Psoas muscle (tissue), 8 donors: Measurements from ENCODE around the gene MARCHF3. TPM values are rescaled to one million over a fixed set of nuclear protein-coding genes. Genes with fewer than 3 reads are reported as not detected.

Experiments used
- ATAC-seq, 4 donors: fragments of 200-7000 bp; cut with Tn5 transposase; one replicate each; pipeline ENCODE4 v1.9.1; 2020; ENCODE audit warnings: moderate library complexity in 3 of 4, mild to moderate bottlenecking in 2 of 4
- DNase-seq, 2 donors: peaks; one replicate each; pipeline ENCODE4 v3.0.0-alpha.2; 2020
- H3K27ac ChIP-seq: fragments of 200-600 bp; one replicate; pipeline ENCODE4 v1.8.0; 2022
- H3K27me3 ChIP-seq, 3 donors: fragments of 200-600 bp in 1 of 3; one replicate each; pipeline versions ENCODE4 v1.6.1 to v1.8.0; 2013 to 2022; ENCODE audit warnings: low read length in 2 of 3, mild to moderate bottlenecking in 2 of 3, moderate library complexity in 1 of 3; ENCODE audit not compliant: insufficient read depth in 3 of 3
- H3K36me3 ChIP-seq, 2 donors: fragments of 200-600 bp in 1 of 2; one replicate each; pipeline versions ENCODE4 v1.6.1 to v1.8.0; 2013 to 2022; ENCODE audit warnings: low read depth in 1 of 2, mild to moderate bottlenecking in 1 of 2, moderate library complexity in 1 of 2; ENCODE audit not compliant: insufficient read depth in 1 of 2
- H3K4me1 ChIP-seq: fragments of 200-600 bp; one replicate; pipeline ENCODE4 v1.8.0; 2022
- H3K4me3 ChIP-seq: fragments of 200-600 bp; one replicate; pipeline ENCODE4 v1.8.0; 2022; ENCODE audit warnings: mild to moderate bottlenecking
- H3K9me3 ChIP-seq: fragments of 200-600 bp; one replicate; pipeline ENCODE4 v1.8.0; 2022
- WGBS, 3 donors: extraction: QIAGEN DNeasy Blood & Tissue Kit; methylation state at CpG; one replicate each; pipeline versions ENCODE4 v1.1.6 to v1.1.7; 2013; 5-methylcytosine and 5-hydroxymethylcytosine counted together
- intact Hi-C, 2 donors: fragments of 100-400 bp; cut with DNase I; formaldehyde crosslinking; loops; one replicate each; pipeline versions ENCODE4 v1.11.0 to v1.14.2; 2022
- polyA plus RNA-seq, 3 donors: library from polyadenylated mRNA; stranded (reverse); fragments of 200-250 nt; gene quantifications; one replicate each; pipeline ENCODE4 v1.2.3, GENCODE V29; 2013
- total RNA-seq, 4 donors: library from RNA; stranded (reverse); fragmentation: NEBNext Ultra II Directional in 2 of 4; extraction: Animal tissue kit (Norgen Biotek cat#: 25700) in 2 of 4; gene quantifications; one replicate each; pipeline versions ENCODE4 v1.2.1 to v1.2.4, GENCODE V29; 2021 to 2023
- TF ChIP-seq, protein P1 (sequence below): fragments of 200-600 bp; IDR thresholded peaks from one replicate; pipeline ENCODE4 v1.8.0; 2022; ENCODE audit warnings: antibody characterized with exemption
- donor health status: healthy with polysubstance abuse.
- donor health status: DM: no; HTN: no; CAD: no; lungs with moderate emphysema.
- donor health status: Bipolar disorder and iron deficiency.
- donor health status: healthy.
- donor health status: DM: yes; HTN: yes; CAD: no.
- donor health status: DM: no; HTN: no; CAD: no.
- donor health status: DM: no; HTN: no; CAD: no.
- donor health status: DM: yes; HTN: yes; CAD: no.

Gene MARCHF3
- total and polyA plus RNA-seq, 7 donors: 6.0 to 22.0 (median 12.0) TPM

DNA sequence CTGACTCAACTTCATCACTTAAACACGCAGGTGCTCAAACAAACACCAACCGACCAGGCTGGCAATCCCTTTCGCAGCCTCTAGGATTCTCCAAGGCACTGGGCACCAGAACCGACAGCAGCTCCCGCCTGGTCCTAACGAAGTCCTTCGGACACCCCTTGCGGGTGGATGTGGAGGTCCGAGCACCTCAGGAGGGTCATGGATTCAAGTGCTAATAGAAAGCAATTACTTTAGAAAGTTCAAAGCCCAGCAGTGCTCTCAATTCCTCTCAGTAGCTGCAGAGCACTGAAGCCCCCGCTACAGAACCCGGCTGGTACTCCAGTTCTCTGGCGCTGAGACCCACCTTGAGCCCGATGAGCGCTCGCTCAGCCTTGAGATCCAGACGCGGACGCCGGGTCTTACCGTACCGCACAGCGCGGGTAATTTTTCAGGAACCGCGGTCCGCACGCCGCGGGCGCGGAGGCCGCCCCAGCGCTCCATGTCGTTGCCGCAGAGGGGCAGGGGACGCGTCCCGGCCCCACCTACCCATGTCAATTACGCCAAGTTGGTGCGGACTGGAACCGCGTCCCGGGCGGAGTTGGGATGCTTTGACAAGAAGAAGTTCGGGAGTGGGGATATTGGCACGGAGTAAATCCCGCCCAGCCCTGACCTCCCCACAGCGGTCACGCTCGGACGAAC lies 638 bp downstream of the MARCHF3 start:
- DNase-seq (peak; percentile 48 to 70), ATAC-seq (peak; percentile 59 to 71 (median 64))
- Histone ChIP-seq H3K4me1 (peaks cover 17% of the 10 kb centered on the region), H3K4me3 (peak overlapping the region; percentile 93), H3K27ac (peak overlapping the region; percentile 87), H3K27me3 (no peaks in the 10 kb centered on the region), H3K36me3 (no peaks in the 10 kb centered on the region), H3K9me3 (no peaks in the 10 kb centered on the region)
- intact Hi-C loops: loop anchor here (2.0 to 10.0 kb wide), 6 partner anchors 43 to 252 kb away; partner anchors contain the start of genes C5orf63 (in 2 of the 2) and LMNB1 (in 1 of the 2)
- 0 to 1% (median 0%) methylated on average over 51 of the region's 51 CpGs for WGBS, 3 donors
- TF ChIP-seq, protein P1, sequence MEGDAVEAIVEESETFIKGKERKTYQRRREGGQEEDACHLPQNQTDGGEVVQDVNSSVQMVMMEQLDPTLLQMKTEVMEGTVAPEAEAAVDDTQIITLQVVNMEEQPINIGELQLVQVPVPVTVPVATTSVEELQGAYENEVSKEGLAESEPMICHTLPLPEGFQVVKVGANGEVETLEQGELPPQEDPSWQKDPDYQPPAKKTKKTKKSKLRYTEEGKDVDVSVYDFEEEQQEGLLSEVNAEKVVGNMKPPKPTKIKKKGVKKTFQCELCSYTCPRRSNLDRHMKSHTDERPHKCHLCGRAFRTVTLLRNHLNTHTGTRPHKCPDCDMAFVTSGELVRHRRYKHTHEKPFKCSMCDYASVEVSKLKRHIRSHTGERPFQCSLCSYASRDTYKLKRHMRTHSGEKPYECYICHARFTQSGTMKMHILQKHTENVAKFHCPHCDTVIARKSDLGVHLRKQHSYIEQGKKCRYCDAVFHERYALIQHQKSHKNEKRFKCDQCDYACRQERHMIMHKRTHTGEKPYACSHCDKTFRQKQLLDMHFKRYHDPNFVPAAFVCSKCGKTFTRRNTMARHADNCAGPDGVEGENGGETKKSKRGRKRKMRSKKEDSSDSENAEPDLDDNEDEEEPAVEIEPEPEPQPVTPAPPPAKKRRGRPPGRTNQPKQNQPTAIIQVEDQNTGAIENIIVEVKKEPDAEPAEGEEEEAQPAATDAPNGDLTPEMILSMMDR: peak; percentile 54

DNA sequence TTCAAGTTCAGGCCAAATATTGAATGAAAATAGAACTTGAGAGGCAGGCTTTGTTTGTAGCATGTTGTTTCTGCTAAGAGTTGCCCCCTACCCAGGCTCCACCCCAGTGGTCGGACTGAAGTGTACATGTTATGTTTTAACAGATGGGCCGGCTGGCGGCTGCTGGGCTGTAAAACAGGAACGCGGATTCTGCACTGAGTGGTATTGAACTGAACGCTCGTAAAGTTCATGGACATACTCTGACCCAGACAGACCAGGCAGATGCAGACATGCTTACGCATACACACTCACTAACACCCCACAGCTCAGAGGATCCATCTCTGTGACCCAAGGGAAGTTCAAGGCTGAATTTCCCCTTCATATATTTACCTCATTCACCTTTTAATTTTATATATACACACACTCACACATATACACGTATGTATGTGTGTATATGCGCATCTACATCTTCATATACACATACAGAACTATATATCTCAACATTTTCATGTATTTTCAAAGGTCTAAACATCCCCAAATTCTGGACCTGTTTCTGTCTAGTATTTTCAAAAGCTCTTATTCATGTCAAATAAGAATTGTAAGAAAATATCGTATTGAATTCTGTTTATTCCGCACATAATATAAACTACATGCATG lies 1.4 kb downstream of the MARCHF3 start:
- TF ChIP-seq, protein P1: no peak
- H3K4me1 ChIP-seq: peaks cover 17% of the 10 kb centered on the region
- no peaks in the 10 kb centered on the region for H3K36me3 ChIP-seq

DNA sequence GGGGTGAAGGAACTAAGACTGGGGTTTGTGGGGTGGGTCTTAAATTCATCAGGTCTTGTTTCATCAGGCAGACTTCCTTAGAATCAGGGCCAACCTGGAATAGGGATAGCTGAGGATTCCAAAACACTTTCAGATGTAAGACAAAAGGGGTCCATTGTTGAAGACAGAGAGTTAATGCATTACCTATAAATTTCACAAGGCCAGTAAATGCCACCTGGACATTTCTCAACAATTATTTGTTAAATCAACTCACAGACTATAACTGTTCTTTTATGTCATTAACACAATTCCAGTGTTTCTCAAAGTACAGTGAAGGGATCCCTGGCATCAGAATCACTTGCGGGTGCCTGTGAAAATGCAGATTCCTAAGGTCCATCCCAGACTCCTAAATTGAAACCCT lies 2.8 kb downstream of the MARCHF3 start:
- WGBS, 3 donors: 89 to 100% (median 100%) methylated on average over 1 of the region's 1 CpG
- DNase-seq (no peak), ATAC-seq (no peak)
- no peak overlapping the region for H3K4me3 ChIP-seq
- intact Hi-C loops: no loop called here
- no peaks in the 10 kb centered on the region for H3K27me3 ChIP-seq
- H3K4me1 ChIP-seq: peaks cover 17% of the 10 kb centered on the region
- TF ChIP-seq, protein P1: no peak
- H3K9me3 ChIP-seq: no peaks in the 10 kb centered on the region
- no peaks in the 10 kb centered on the region for H3K36me3 ChIP-seq
- H3K27ac ChIP-seq: no peak overlapping the region

More for the DNA sequence above, 1.4 kb downstream of the MARCHF3 start:
- H3K27me3 ChIP-seq: no peaks in the 10 kb centered on the region
- WGBS, 3 donors: 41 to 54% (median 49%) methylated on average over 12 of the region's 12 CpGs
- ATAC-seq (no peak), DNase-seq (no peak)
- H3K4me3 ChIP-seq: peak overlapping the region; percentile 93
- H3K27ac ChIP-seq: no peak overlapping the region
- no peaks in the 10 kb centered on the region for H3K9me3 ChIP-seq
- intact Hi-C loops: no loop called here

DNA sequence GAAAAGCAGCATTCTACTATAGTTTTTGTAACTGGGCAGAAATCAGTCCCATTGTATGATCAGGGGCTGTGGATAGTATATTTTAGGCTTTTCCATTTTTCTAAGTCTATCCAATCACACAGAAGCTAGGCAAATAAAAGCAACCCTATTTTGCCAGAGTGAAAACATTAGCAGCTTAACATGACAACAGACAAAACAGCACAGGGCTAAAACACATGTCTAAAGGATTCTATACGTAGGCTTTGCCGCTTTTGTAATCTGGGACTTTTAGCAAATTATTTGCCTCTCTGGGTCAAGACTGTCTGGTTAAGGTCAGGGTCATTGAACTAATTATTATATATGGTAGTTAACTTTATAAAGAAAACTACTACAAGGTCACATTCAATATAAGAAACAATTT lies 4.2 kb downstream of the MARCHF3 start:
- Histone ChIP-seq H3K27ac (no peak overlapping the region), H3K9me3 (no peaks in the 10 kb centered on the region), H3K4me3 (no peak overlapping the region), H3K36me3 (no peaks in the 10 kb centered on the region), H3K27me3 (no peaks in the 10 kb centered on the region), H3K4me1 (peaks cover 14% of the 10 kb centered on the region)
- WGBS, 3 donors: 83 to 88% (median 83%) methylated on average over 2 of the region's 2 CpGs
- TF ChIP-seq, protein P1: no peak
- no peak for DNase-seq
- intact Hi-C loops: no loop called here
- no peak for ATAC-seq
